Measurements from ENCODE around the gene DDB1. TPM values are rescaled to one million over a fixed set of nuclear protein-coding genes. Genes with fewer than 3 reads are reported as not detected.

The DDB1 gene
- total RNA-seq, 2 donors from 2014 or later, result 70.6 to 91.0 TPM

DNA sequence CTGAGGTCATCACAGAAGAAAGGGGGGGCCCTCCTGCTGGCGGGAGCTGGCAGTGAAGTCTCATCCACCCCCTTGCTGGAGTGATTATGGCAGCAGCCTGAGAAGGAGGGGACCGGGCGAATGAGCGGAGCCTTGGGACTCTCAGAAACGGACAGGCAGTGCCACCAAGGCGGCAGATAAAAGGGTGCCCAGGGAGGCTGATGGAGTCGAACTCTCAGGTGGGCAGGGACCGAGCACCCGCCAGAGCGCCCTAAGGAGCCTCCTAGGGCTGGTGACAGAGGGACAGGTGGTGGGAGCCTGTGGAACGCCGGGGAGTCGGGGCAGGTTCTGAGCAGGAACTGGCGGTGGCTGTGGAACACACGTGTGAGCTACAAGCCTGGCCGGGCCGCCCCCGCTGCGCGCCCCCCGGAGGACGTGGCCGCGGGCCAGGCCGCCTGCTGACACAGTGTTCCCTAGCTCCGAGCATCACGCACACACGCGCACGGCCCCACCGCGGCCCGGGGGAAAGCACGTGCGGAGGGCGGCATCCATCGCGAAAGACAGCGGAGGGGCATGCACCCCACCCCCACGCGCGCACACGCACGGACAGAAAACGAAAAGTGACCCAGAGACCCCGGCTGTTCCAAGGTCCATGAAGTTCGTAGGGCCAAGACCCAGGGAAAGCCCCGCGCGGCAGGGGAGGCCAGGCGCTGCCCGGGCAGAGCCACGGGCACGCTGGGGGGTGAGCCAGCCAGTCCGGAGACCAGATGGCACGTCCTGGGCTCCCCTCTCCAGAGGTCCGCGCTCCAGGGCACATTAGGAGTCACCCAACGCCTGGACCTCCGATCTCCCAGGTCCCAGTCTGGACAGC is 38.8 kb downstream of the DDB1 start:
- Histone ChIP-seq H3K27ac (peak overlapping the region in 1 of 4 donors; percentile 17), H3K4me3 (no peak overlapping the region), H3K36me3 (replicated peaks in 1 of 2; ENCODE audit: insufficient read depth in 1 of 2, low read depth in 2 of 2) (no peaks in the 10 kb centered on the region), H3K9me3 (no peaks in the 10 kb centered on the region), H3K27me3 (peaks cover 0 to 5% of the 10 kb centered on the region in 2 donors), H3K4me1 (peaks cover 25% of the 10 kb centered on the region)
- 3 to 4% methylated on average over 20 to 57 of the region's 60 CpGs for WGBS, 2 donors
- intact Hi-C loops (cut with DNase I), result no loop called here
- ATAC-seq (peak; percentile 47), DNase-seq (peak; percentile 33 to 63 (median 52))
- TF ChIP-seq POLR2A (IDR thresholded peaks at IDR 0.05), result no peak
- TF ChIP-seq, protein P1, sequence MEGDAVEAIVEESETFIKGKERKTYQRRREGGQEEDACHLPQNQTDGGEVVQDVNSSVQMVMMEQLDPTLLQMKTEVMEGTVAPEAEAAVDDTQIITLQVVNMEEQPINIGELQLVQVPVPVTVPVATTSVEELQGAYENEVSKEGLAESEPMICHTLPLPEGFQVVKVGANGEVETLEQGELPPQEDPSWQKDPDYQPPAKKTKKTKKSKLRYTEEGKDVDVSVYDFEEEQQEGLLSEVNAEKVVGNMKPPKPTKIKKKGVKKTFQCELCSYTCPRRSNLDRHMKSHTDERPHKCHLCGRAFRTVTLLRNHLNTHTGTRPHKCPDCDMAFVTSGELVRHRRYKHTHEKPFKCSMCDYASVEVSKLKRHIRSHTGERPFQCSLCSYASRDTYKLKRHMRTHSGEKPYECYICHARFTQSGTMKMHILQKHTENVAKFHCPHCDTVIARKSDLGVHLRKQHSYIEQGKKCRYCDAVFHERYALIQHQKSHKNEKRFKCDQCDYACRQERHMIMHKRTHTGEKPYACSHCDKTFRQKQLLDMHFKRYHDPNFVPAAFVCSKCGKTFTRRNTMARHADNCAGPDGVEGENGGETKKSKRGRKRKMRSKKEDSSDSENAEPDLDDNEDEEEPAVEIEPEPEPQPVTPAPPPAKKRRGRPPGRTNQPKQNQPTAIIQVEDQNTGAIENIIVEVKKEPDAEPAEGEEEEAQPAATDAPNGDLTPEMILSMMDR (IDR thresholded peaks at IDR 0.05), result no peak

DNA sequence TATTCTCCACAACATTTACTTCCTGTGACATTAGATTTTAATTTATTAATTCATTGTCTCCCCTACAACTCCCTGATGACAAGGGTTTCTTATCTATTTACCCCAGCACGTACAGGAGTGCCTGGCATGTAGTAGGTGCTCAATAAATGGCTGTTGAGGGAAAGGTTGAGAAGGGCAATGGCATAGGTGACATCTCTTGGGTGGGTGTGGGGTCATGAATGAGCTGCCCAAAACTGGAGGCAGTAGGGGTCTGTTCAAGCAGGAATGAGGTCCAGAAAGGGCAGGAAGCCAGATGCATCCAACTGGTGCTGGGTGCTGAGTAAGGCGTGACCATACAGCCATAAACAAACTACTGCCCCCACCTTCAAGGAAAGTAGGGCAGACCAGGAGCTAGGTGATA is 40.5 kb downstream of the DDB1 start:
- intact Hi-C loops (cut with DNase I), result no loop called here
- 81 to 86% methylated on average over 2 of the region's 2 CpGs for WGBS, 2 donors
- peaks cover 0 to 5% of the 10 kb centered on the region in 2 donors for H3K27me3 ChIP-seq
- H3K36me3 ChIP-seq (replicated peaks in 1 of 2; ENCODE audit: insufficient read depth in 1 of 2, low read depth in 2 of 2), result no peaks in the 10 kb centered on the region
- TF ChIP-seq, protein P1 (IDR thresholded peaks at IDR 0.05), result no peak
- no peak for TF ChIP-seq POLR2A (IDR thresholded peaks at IDR 0.05)
- no peak overlapping the region for H3K4me3 ChIP-seq
- no peak for ATAC-seq
- H3K4me1 ChIP-seq, result peaks cover 25% of the 10 kb centered on the region
- no peak overlapping the region for H3K27ac ChIP-seq
- DNase-seq, result no peak
- H3K9me3 ChIP-seq, result no peaks in the 10 kb centered on the region

DNA sequence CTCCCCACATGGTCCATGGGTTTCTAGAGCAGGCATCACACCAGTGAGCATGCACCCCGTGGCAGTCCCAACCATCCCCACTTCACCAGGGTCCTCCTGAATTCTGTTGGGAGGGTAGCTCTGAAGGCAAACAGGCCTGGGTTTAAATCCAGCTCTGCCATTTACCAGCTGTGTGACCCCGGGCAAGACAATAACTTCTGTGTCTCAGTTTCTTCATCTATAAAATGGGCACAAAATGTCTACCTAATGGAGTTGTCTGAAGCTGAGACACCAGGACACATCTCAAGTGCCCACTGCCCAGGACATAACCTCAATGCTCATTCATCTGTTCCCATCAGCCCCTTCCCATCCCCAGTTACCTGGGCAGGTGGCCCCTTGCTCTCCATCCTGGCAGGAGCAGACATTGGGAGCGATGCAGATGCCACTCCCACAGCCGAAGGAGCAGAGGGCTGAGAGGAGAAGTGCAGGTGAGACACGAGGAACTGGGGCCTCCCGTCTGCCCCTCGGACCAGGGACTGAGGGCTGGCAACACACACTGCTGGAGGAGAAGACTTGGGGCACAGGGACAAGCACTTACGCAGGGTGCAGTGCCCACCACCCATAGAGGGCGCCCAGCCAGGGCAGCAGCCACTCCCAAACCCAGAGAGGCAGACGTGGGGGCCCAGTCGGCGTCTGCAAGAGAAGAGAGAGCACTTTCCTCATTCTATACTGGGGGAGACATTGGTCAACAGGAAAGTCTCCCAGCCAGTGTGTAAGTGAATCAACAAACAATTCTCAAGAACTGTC is 41.8 kb downstream of the DDB1 start:
- intact Hi-C loops (cut with DNase I), result no loop called here
- Histone ChIP-seq H3K27me3 (peaks cover 0 to 5% of the 10 kb centered on the region in 2 donors), H3K27ac (no peak overlapping the region), H3K36me3 (replicated peaks in 1 of 2; ENCODE audit: insufficient read depth in 1 of 2, low read depth in 2 of 2) (no peaks in the 10 kb centered on the region), H3K9me3 (no peaks in the 10 kb centered on the region), H3K4me1 (peaks cover 25% of the 10 kb centered on the region), H3K4me3 (no peak overlapping the region)
- no peak for ATAC-seq
- no peak for DNase-seq
- TF ChIP-seq POLR2A (IDR thresholded peaks at IDR 0.05), result no peak
- TF ChIP-seq, protein P1 (IDR thresholded peaks at IDR 0.05), result no peak
- WGBS, 2 donors, result 78 to 82% methylated on average over 9 to 12 of the region's 12 CpGs

DNA sequence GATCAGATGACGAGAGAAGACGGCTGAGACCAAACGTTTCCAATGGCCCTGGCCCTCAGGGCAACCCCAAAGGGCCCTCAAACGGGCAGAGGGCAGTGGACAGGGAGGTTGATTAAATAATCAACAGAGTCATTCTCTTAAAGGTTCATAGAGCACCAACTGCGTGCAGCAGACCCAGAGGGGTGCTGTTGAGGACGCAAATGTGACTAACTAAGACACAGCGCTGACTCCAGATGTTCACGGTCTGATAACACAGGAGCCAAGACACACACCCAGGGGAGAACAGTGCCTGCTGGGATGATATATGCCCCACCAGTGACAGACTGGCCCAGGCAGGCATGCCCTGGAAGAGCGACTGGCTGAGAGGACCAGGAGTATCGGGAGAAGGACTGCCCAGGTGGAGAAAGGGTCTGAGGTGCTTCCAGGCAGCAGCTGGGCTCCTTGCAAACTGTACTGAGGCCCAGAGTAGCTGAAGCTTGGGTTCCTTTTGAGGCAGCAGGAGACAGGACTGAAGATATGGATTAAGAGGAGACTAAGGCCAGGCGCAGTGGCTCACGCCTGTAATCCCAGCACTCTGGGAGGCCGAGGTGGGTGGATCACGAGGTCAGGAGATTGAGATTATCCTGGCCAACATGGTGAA is 45.4 kb downstream of the DDB1 start:
- TF ChIP-seq, protein P1 (IDR thresholded peaks at IDR 0.05), result no peak
- no peak for TF ChIP-seq POLR2A (IDR thresholded peaks at IDR 0.05)
- WGBS, 2 donors, result 84 to 86% methylated on average over 14 of the region's 14 CpGs
- no peaks in the 10 kb centered on the region for H3K9me3 ChIP-seq

More for the DNA sequence above, 45.4 kb downstream of the DDB1 start:
- Histone ChIP-seq H3K4me1 (no peaks in the 10 kb centered on the region), H3K36me3 (replicated peaks in 1 of 2; ENCODE audit: insufficient read depth in 1 of 2, low read depth in 2 of 2) (no peaks in the 10 kb centered on the region), H3K27me3 (no peaks in the 10 kb centered on the region), H3K27ac (no peak overlapping the region), H3K4me3 (no peak overlapping the region)
- ATAC-seq, result no peak
- DNase-seq, result no peak
- intact Hi-C loops (cut with DNase I), result no loop called here
